Liver (tissue), 9 donors: ENCODE measurements around the gene PDGFC. TPM values are rescaled to one million over a fixed set of nuclear protein-coding genes. Genes with fewer than 3 reads are reported as not detected.

Experiments
- DNase-seq: peaks from one replicate; pipeline ENCODE4 v3.0.0-alpha.2; 2017; ENCODE audit warnings: low spot score
- H3K27ac ChIP-seq, 2 donors: one replicate each; pipeline ENCODE4 v1.7.0; 2013; ENCODE audit warnings: inconsistent platforms in 2 of 2, low read length in 2 of 2, control low read depth in 1 of 2, low read depth in 1 of 2, mild to moderate bottlenecking in 1 of 2
- H3K27me3 ChIP-seq, 4 donors: one replicate each; pipeline versions ENCODE4 v1.6.1 to v1.7.0; 2013; ENCODE audit warnings: low read length in 3 of 4, inconsistent platforms in 1 of 4, mild to moderate bottlenecking in 1 of 4, moderate library complexity in 1 of 4; ENCODE audit not compliant: control insufficient read depth in 4 of 4, insufficient read depth in 4 of 4
- H3K36me3 ChIP-seq, 4 donors: one replicate each; pipeline versions ENCODE4 v1.6.1 to v1.7.0; 2013; ENCODE audit warnings: low read length in 3 of 4, mild to moderate bottlenecking in 3 of 4, low read depth in 1 of 4, moderate library complexity in 1 of 4; ENCODE audit not compliant: control insufficient read depth in 4 of 4, insufficient read depth in 3 of 4
- H3K4me1 ChIP-seq, 4 donors: one replicate each; pipeline versions ENCODE4 v1.6.1 to v1.7.0; 2013; ENCODE audit warnings: low read length in 3 of 4, mild to moderate bottlenecking in 3 of 4, moderate library complexity in 1 of 4; ENCODE audit not compliant: control insufficient read depth in 4 of 4, insufficient read depth in 4 of 4
- H3K4me3 ChIP-seq, 3 donors: one replicate each; pipeline versions ENCODE4 v1.6.1 to v1.7.0; 2013; ENCODE audit warnings: low read length in 3 of 3, control low read depth in 1 of 3, low read depth in 1 of 3, mild to moderate bottlenecking in 1 of 3
- H3K9ac ChIP-seq, 2 donors: one replicate each; pipeline ENCODE4 v1.7.0; 2013; ENCODE audit warnings: low read length in 2 of 2, mild to moderate bottlenecking in 2 of 2, moderate library complexity in 2 of 2, control low read depth in 1 of 2, low read depth in 1 of 2
- H3K9me3 ChIP-seq, 4 donors: one replicate each; pipeline versions ENCODE4 v1.6.1 to v1.7.0; 2013; ENCODE audit warnings: low read length in 3 of 4; ENCODE audit not compliant: control insufficient read depth in 4 of 4
- EGR1 ChIP-seq, 2 donors: IDR thresholded peaks; 2 replicates each; pipeline ENCODE4 v1.6.1; 2016 to 2018; ENCODE audit warnings: antibody characterized with exemption in 2 of 2, low read depth in 2 of 2
- GABPA ChIP-seq, 2 donors: IDR thresholded peaks in 1 of 2; conservative IDR thresholded peaks in 1 of 2; 2 replicates each; pipeline ENCODE4 v1.6.1; 2016; ENCODE audit warnings: antibody characterized with exemption in 2 of 2, mild to moderate bottlenecking in 1 of 2, moderate library complexity in 1 of 2
- HNF4A ChIP-seq, 2 donors: conservative IDR thresholded peaks; 2 replicates each; pipeline ENCODE4 v1.6.1; 2016; ENCODE audit warnings: antibody characterized with exemption in 2 of 2, mild to moderate bottlenecking in 2 of 2
- HNF4G ChIP-seq: IDR thresholded peaks from 2 replicates; pipeline ENCODE4 v1.6.1; 2016; ENCODE audit warnings: antibody characterized with exemption
- JUND ChIP-seq, 2 donors: IDR thresholded peaks; 2 replicates each; pipeline ENCODE4 v1.6.1; 2016; ENCODE audit warnings: antibody characterized with exemption in 2 of 2
- NR2F2 ChIP-seq: IDR thresholded peaks from 2 replicates; pipeline ENCODE4 v1.6.1; 2016; ENCODE audit warnings: antibody characterized with exemption
- RAD21 ChIP-seq, 2 donors: IDR thresholded peaks; 2 replicates each; pipeline ENCODE4 v1.6.1; 2016; ENCODE audit warnings: antibody characterized with exemption in 2 of 2, mild to moderate bottlenecking in 2 of 2
- SP1 ChIP-seq: IDR thresholded peaks from 2 replicates; pipeline ENCODE4 v1.6.1; 2018; ENCODE audit warnings: antibody characterized with exemption, mild to moderate bottlenecking
- TAF1 ChIP-seq: conservative IDR thresholded peaks from 2 replicates; pipeline ENCODE4 v1.6.1; 2016; ENCODE audit warnings: antibody characterized with exemption, mild to moderate bottlenecking
- WGBS: extraction: QIAGEN DNeasy Blood & Tissue Kit; methylation state at CpG from one replicate; pipeline ENCODE4 v1.1.7; 2013; 5-methylcytosine and 5-hydroxymethylcytosine counted together
- polyA plus RNA-seq, 2 donors: library from polyadenylated mRNA; stranded (reverse) in 1 of 2; unstranded in 1 of 2; fragments of 200-250 nt in 1 of 2; fragments of >200 nt in 1 of 2; fragmentation: Nextera tagmentation in 1 of 2; extraction: Ambion mirVana in 1 of 2; gene quantifications; one replicate each; pipeline versions ENCODE4 v1.2.1 to v1.2.3, GENCODE V29; 2013 to 2015
- total RNA-seq, 2 donors: library from RNA; depleted of rRNA; stranded (reverse); fragments of >200 nt; gene quantifications; one replicate each; pipeline ENCODE4 v1.2.3, GENCODE V29; 2014
- TF ChIP-seq, protein P1 (sequence below): IDR thresholded peaks from 2 replicates; pipeline ENCODE4 v1.6.1; 2016; ENCODE audit warnings: antibody characterized with exemption
- TF ChIP-seq, protein P2 (sequence below): IDR thresholded peaks from 2 replicates; pipeline ENCODE4 v1.6.1; 2016; ENCODE audit warnings: antibody characterized with exemption
- TF ChIP-seq, protein P3 (sequence below): fragments of 150-350 bp; IDR thresholded peaks from 2 replicates; pipeline ENCODE4 v1.5.1; 2017; ENCODE audit warnings: improper control_type of control experiment, low read depth, low read length; ENCODE audit not compliant: missing input control
- TF ChIP-seq, protein P4 (sequence below): IDR thresholded peaks from 2 replicates; pipeline ENCODE4 v1.6.1; 2016; ENCODE audit warnings: antibody characterized with exemption, mild to moderate bottlenecking
- donor health status: healthy.
- donor health status: healthy.
- donor health status: healthy.
- donor health status: healthy.
- donor health status: healthy.

PDGFC gene
- total and polyA plus RNA-seq, 4 donors: 5.8 to 25.7 (median 9.7) TPM

DNA sequence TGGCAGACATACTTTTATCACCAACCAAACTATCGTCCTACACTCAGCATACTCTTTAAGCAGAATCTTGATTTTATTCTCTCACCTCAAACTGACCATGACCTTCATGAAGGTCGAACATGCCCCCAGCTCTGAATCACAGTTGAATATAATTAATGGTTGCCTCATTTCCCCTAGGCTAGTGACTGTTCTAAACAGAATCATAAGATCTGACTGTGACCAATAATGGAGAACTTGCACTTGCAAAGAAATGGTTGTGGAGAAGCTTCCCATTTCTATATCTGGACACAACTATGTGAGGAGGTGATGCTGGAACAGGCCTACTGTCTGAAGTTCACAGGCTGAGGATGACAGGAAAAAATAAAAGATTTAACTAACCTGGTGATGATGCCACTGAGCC is 85.1 kb downstream of the PDGFC start:
- DNase-seq: no peak
- H3K4me1 ChIP-seq: peaks cover 0 to 3% (median 0%) of the 10 kb centered on the region in 4 donors
- TF ChIP-seq SP1 (no peak), HNF4G (no peak), HNF4A (conservative IDR thresholded peaks at IDR 0.05) (no peak), TAF1 (no peak), RAD21 (IDR thresholded peaks at IDR 0.05) (no peak), NR2F2 (no peak), EGR1 (IDR thresholded peaks at IDR 0.05; ENCODE audit: low read depth in 2 of 2) (no peak), GABPA (IDR thresholded peaks at IDR 0.05 in 1 of 2, conservative IDR thresholded peaks at IDR 0.05 in 1 of 2) (no peak), JUND (IDR thresholded peaks at IDR 0.05) (no peak)
- TF ChIP-seq, protein P1, sequence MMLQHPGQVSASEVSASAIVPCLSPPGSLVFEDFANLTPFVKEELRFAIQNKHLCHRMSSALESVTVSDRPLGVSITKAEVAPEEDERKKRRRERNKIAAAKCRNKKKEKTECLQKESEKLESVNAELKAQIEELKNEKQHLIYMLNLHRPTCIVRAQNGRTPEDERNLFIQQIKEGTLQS: no peak
- TF ChIP-seq, protein P2, sequence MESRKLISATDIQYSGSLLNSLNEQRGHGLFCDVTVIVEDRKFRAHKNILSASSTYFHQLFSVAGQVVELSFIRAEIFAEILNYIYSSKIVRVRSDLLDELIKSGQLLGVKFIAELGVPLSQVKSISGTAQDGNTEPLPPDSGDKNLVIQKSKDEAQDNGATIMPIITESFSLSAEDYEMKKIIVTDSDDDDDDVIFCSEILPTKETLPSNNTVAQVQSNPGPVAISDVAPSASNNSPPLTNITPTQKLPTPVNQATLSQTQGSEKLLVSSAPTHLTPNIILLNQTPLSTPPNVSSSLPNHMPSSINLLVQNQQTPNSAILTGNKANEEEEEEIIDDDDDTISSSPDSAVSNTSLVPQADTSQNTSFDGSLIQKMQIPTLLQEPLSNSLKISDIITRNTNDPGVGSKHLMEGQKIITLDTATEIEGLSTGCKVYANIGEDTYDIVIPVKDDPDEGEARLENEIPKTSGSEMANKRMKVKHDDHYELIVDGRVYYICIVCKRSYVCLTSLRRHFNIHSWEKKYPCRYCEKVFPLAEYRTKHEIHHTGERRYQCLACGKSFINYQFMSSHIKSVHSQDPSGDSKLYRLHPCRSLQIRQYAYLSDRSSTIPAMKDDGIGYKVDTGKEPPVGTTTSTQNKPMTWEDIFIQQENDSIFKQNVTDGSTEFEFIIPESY: no peak
- TF ChIP-seq, protein P3, sequence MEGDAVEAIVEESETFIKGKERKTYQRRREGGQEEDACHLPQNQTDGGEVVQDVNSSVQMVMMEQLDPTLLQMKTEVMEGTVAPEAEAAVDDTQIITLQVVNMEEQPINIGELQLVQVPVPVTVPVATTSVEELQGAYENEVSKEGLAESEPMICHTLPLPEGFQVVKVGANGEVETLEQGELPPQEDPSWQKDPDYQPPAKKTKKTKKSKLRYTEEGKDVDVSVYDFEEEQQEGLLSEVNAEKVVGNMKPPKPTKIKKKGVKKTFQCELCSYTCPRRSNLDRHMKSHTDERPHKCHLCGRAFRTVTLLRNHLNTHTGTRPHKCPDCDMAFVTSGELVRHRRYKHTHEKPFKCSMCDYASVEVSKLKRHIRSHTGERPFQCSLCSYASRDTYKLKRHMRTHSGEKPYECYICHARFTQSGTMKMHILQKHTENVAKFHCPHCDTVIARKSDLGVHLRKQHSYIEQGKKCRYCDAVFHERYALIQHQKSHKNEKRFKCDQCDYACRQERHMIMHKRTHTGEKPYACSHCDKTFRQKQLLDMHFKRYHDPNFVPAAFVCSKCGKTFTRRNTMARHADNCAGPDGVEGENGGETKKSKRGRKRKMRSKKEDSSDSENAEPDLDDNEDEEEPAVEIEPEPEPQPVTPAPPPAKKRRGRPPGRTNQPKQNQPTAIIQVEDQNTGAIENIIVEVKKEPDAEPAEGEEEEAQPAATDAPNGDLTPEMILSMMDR: no peak
- 96% methylated on average over 2 of the region's 2 CpGs for WGBS
- no peak overlapping the region for H3K4me3 ChIP-seq
- no peaks in the 10 kb centered on the region for H3K36me3 ChIP-seq
- no peaks in the 10 kb centered on the region for H3K9me3 ChIP-seq
- H3K27ac ChIP-seq: no peak overlapping the region
- H3K27me3 ChIP-seq: no peaks in the 10 kb centered on the region
- H3K9ac ChIP-seq: no peak overlapping the region

DNA sequence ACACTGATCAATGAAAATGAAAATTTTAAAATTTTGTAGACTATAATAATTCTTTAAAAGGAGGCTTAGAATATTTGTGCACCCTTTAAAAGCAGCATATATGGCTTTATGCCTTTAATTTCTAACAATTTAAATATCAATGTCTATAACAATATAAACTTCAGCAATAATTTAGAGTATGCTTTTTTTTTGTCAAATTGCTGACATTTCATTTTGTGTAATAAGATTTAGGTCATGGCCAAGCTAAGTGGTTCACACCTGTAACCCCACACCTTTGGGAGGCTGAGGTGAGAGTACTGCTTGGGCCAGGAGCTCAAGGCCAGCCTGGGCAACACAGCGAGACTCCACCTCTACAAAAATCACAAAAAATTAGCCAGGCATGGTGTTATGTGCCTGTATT is 86.2 kb downstream of the PDGFC start:
- Histone ChIP-seq H3K36me3 (no peaks in the 10 kb centered on the region), H3K27me3 (no peaks in the 10 kb centered on the region), H3K4me1 (peaks cover 0 to 3% (median 0%) of the 10 kb centered on the region in 4 donors), H3K4me3 (no peak overlapping the region), H3K9me3 (no peaks in the 10 kb centered on the region), H3K9ac (no peak overlapping the region), H3K27ac (no peak overlapping the region)
- DNase-seq: no peak
- TF ChIP-seq, protein P4, sequence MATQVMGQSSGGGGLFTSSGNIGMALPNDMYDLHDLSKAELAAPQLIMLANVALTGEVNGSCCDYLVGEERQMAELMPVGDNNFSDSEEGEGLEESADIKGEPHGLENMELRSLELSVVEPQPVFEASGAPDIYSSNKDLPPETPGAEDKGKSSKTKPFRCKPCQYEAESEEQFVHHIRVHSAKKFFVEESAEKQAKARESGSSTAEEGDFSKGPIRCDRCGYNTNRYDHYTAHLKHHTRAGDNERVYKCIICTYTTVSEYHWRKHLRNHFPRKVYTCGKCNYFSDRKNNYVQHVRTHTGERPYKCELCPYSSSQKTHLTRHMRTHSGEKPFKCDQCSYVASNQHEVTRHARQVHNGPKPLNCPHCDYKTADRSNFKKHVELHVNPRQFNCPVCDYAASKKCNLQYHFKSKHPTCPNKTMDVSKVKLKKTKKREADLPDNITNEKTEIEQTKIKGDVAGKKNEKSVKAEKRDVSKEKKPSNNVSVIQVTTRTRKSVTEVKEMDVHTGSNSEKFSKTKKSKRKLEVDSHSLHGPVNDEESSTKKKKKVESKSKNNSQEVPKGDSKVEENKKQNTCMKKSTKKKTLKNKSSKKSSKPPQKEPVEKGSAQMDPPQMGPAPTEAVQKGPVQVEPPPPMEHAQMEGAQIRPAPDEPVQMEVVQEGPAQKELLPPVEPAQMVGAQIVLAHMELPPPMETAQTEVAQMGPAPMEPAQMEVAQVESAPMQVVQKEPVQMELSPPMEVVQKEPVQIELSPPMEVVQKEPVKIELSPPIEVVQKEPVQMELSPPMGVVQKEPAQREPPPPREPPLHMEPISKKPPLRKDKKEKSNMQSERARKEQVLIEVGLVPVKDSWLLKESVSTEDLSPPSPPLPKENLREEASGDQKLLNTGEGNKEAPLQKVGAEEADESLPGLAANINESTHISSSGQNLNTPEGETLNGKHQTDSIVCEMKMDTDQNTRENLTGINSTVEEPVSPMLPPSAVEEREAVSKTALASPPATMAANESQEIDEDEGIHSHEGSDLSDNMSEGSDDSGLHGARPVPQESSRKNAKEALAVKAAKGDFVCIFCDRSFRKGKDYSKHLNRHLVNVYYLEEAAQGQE: no peak
- TF ChIP-seq, protein P2: no peak
- TF ChIP-seq RAD21 (IDR thresholded peaks at IDR 0.05) (no peak), JUND (IDR thresholded peaks at IDR 0.05) (no peak)
- WGBS: 100% methylated on average over 1 of the region's 1 CpG
